GM21786 (cell line): ENCODE data around the gene SLC16A13.
A peak's percentile ranks its signal among the peaks of the same experiment; 100 is the strongest.
"Not testable (repeated sequence)": the region's sequence is repeated elsewhere in the genome, so short reads cannot be mapped to it uniquely, and the experiment has no call there.

ENCODE experiments used
- ATAC-seq: cut with Tn5 transposase; IDR thresholded peaks from one replicate; pipeline ENCODE4 v1.9.1; 2021; ENCODE audit not compliant: unreplicated experiment

Gene SLC16A13

DNA sequence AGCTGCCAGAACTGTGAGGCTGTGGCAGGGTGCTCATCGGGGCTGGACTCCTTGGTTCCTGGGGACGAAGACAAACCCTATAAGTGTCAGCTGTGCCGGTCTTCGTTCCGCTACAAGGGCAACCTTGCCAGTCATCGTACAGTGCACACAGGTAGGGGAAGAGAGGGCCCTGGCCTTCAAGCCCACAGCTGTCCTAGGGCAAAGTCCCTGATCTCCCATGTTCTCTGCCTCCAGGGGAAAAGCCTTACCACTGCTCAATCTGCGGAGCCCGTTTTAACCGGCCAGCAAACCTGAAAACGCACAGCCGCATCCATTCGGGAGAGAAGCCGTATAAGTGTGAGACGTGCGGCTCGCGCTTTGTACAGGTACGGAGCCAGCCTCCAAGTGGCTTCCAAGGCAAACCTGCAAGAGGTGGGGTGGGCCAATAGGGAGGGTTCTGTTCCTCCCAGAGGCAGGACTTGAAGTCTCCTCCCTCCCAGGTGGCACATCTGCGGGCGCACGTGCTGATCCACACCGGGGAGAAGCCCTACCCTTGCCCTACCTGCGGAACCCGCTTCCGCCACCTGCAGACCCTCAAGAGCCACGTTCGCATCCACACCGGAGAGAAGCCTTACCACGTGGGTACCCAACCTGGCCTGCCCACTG is 9.2 kb upstream of the SLC16A13 start:
- ATAC-seq: no peak

DNA sequence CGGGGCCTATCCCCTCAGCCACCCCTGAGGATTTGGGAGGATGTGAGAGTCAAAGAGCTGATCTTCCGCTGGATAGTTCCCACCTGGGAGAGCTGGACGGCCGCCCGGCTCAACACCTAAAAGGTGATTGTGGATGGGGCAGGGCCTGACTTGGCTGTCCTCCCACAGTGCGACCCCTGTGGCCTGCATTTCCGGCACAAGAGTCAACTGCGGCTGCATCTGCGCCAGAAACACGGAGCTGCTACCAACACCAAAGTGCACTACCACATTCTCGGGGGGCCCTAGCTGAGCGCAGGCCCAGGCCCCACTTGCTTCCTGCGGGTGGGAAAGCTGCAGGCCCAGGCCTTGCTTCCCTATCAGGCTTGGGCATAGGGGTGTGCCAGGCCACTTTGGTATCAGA is 8.5 kb upstream of the SLC16A13 start:
- ATAC-seq: no peak

DNA sequence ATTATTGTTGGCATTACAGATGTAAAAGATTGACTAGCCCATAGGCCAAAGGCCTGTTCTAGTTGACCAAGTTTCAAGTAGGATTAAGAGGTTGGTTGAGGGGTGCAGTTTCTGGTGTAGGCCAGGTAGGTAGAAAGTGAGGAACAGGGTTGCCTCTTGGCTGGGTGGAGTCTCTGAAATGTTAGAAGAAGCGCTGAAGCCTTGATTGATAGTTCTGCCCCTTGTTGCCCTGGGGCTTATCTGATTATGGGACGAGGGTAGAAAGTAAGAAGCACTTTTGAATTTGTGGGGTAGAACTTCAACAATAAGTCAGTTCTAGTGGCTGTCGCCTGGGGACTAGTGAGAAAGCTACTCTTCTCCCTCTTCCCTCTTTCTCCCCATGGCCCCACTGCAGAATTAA is 6.7 kb upstream of the SLC16A13 start:
- ATAC-seq: no peak

DNA sequence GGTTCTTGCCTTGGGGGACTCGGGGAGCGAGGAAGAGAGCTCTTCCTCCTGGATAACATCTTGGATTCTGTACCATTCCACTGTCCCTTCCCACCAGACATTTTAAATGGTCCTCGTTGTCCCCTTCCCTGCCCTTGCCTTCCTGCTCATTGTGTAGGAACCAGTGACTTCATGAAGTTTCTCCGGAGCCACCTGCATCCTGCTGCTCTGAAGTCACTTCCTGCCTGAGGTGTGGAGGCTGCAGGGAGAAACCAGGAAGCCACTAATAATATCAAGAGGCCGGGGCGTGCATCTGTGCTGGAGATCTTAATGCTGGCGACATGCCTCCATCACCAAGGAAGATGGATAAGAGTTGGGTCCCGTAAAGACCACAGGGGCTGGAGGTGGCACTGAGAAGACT is 6.2 kb upstream of the SLC16A13 start:
- ATAC-seq: no peak

DNA sequence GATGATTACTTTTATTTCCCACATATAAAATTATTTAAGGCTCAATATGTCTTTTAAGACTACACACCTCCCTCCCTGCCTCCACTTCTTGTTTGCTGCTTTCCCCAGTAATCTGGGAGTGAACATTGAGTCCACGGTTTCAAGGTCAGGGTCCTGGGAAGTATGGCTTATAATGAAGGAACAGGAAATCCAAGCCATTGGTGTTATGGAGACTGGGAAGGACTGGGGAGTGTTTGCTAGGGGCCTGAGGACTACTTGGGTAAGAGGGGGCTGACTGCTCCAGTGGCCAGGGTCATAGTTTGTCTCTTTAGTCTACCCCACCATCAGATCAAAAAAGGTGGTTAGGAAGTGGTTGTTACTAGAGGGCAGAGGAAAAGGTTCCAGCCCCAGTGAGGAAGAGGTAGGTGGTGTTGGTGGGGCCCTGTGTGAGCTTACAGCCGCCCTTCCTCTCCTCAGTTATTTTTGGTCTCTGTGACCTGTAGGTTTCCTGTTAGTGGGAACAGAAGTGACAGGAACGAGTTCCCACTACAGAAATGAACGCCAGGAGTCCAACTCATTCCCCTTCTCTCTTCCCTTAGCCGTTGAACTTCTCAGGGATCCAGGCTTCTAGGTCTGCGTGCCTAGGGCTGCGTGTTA is 742 bp upstream of the SLC16A13 start:
- peak; percentile 11 for ATAC-seq

DNA sequence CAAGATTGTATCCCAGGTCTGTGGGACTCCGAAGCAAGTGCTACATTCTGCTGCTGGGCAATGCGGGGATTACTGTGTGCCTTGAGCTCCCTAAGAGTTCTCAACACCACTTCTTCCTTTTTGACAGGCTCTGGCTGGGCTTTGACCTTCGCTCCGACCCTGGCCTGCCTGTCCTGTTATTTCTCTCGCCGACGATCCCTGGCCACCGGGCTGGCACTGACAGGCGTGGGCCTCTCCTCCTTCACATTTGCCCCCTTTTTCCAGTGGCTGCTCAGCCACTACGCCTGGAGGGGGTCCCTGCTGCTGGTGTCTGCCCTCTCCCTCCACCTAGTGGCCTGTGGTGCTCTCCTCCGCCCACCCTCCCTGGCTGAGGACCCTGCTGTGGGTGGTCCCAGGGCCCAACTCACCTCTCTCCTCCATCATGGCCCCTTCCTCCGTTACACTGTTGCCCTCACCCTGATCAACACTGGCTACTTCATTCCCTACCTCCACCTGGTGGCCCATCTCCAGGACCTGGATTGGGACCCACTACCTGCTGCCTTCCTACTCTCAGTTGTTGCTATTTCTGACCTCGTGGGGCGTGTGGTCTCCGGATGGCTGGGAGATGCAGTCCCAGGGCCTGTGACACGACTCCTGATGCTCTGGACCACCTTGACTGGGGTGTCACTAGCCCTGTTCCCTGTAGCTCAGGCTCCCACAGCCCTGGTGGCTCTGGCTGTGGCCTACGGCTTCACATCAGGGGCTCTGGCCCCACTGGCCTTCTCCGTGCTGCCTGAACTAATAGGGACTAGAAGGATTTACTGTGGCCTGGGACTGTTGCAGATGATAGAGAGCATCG is 2.4 kb downstream of the SLC16A13 start:
- ATAC-seq: no peak

DNA sequence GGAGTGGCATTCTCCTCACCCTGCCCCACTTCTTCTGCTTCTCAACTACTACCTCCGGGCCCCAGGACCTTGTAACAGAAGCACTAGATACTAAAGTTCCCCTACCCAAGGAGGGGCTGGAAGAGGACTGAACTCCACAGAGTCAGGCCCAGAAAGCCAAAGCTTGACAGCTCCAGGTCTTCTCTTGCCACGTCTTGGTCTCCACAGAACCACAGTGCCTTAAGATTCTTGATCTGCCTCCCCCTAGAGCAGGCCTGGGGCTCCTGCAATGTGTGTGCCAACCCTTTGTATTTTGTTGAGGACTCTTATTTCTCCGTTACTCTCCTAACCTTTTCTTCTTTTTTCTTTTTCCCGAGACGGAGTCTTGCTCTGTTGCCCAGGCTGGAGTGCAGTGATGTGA is 4.0 kb downstream of the SLC16A13 start:
- ATAC-seq: no peak

DNA sequence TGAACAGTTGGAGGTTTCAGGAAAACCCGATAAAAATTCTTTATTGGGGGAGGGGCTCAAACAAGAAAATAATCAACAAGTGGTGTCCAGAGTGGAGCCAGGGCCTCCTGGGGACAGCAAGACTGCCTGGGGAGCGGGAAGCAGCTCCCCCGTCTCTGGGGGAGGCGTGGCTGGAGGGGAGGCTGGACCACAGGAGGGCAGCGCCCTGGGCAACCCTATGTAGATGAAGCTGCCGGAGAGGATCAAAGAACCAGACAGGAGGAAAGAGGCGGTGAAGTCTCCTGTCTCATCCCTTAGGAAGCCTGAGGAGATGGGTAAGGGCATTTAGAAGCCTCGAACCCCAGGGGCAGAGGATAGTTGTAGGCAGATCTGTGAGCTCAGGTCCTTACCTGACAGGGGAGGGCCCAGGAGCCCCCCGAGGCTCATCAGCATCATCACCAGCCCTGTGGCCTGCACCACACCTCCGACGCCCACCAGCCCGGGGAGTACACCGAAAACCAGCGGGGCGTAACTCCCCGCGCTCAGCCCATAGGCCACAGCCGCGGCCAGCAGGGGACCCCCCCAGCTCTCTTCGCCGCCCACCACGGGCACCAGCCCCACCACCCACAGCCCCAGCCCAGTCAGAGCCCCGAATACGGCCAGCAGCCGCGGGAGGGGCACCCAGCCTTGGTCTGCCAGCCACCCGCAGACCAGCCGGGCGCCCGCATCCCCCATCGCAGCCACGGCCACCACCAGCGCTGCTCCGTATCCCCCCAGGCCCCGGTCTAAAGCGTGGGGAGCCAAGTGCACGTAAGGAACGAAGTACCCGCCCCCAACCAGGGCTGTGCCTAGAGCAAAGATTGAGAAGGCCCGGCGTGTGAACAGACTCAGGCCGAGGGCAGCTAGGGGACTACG is 6.0 kb downstream of the SLC16A13 start:
- ATAC-seq: no peak

DNA sequence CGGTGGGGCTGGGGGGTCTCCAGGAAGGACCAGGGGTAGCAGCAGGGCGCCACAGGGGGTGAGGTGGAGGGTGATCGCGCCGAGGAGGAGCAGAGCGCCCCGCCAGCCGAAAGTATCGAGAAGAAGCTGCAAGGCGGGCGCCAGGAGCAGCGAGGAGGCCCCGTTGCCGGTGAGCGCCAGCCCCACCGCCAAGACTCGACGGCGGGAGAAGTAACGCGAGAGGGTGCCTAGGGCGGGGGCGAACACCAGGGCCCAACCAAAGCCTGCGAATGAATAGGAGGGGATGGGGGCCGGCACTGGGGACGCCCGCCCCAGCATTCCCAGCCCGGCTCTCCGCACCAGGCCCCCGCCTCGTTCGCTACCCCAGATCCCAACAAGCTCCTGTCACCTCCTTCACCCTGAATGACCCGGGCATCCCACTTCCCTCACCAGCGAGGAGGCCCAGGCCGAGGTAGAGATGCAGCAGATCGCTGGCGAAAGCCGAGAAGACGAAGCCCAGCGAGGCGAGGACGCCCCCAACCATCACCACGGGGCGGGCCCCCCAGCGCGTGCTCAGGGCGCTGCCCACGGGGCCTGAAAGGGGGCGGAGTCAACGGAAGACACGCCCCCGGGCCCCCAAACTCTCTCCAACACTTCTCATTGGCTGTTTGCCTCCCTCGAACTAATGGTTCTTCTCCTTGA is 6.8 kb downstream of the SLC16A13 start:
- no peak for ATAC-seq

DNA sequence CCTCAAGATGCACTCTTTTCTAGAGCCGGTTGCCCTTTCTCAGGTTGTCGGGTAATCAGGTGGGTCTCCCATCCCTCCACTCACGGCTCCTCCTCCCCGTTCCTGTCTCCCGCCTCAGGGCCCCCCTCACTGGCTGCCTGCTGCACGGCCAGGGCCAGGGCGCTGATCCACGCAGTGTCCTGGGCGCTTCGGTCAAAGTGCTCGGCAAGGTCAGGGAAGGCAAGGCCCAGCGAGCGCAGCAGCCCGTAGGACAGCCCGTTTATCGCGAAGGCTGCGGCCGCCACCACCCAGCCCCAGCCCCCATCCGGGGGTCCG is 7.3 kb downstream of the SLC16A13 start:
- no peak for ATAC-seq

DNA sequence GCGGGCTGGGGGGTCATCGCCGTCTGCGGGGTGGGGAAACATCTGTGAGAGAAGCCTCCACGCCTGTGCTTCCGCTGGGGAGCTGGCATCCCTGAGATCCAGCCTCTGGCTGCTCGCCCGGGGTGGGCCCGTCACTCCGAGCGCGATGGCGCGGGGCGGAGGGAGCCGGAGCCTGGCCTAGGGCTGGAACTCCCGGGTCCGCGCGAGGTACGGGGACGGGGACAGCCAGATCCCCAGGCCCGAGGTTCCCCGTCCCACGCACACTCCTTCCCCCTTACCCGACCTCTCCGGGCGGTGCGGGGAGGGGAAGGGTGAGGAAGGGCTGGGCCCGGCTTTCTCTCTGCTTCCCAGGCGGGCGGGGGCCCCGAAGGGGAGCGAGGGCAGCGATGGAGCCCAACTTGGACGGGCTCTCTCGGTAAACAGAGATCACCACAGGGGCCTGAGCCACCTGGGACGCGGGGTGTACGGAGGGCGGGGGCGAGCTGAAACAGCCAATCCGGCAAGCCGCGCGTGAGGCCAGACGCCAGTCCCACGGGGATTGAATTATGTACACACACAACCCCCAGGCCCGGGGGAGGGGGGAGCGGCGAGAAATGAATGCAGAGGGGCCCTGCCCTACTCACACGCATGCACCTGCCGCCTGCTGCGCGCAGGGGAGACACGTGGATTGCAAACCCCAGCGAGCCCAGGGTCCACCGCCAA is 7.8 kb downstream of the SLC16A13 start, which contains the start of gene SLC16A11:
Gene SLC16A11, minus strand, starts transcription at position 596 of the 702 bp plus-strand sequence. Its CDS starts 579 bp downstream, at position 17.
- no peak for ATAC-seq

DNA sequence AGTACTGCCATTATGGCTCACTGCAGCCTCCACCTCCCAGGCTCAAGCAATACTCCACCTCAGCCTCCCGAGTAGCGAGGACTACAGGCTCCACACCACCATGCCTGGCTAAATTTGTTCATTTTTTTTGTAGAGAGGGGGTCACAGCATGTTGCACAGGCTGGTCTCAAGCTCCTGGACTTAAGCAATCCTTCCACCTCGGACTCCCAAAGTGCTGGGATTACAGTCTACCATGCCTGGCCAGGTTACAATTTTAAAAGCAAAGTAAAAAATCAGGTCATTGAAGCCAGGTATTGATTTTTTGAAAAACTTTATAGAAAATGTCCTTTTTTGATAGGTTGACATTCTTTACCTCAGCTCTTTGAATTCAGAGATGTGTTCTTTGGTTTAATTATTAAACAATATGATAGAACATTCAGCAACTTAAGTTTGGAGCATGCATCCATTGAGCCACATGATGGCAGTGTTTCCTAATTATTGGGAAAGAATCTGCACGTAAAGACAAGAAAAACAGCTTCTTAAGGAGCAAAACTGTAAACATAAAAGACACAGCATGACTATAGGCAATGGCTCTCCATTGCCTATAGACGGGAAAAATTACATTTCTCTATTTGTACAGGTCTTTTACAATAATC is 9.8 kb downstream of the SLC16A13 start:
- no peak for ATAC-seq

DNA sequence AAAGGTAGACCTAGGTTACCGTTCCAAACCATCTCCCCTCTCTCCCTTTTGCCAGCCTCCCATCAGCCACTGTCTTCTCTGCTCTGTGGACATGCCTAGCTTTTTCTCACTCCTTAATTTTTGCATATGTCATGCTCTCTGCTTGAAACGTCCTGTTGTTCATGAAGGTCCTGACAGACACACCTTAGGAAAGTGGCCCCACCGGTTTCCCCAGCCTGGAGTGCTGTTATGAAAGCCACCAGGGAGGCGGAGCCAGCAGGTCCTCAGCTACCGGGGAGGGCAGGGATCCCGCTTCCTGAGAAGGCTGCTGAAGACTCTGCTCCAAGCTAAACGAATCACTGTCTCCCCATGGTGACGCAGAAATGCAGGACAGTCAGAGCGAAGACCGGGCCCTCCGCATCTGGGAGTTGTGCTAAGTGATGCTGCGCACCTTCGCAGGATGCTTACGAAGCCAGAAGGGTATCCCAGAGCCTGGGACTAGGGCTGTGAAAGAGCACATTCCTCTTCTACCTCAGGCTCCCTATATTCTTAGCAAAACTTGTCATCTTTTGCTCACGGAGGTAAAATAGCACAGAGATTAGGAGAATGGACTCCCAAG is 10.4 kb downstream of the SLC16A13 start:
- ATAC-seq: no peak

DNA sequence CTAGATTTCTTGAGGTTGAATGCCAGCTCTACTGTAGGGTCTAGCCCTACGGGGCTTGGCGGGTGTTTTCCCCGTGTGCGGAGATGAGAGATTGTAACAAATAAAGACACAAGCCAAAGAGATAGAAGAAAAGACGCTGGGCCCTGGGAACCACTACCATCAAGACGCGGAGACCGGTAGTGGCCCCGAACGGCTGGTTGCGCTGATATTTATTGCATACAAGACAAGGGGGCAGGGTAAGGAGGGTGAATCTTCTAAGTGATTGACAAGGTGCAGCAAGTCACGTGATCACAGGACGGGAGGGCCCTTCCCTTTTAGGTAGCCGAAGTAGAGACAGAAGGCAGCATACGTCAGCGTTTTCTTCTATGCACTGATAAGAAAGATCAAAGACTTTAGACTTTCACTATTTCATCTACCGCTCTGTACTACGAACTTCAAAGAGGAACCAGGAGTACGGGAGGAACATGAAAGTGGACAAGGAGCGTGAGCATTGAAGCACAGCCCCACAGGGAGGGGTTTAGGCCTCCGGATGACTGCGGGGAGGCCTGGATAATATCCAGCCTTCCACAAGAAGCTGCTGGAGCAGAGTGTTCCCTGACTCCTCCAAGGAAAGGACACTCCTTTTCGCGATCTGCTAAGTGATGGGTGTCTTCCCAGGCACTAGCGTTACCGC is 11.0 kb downstream of the SLC16A13 start:
- not testable (repeated sequence) for ATAC-seq

DNA sequence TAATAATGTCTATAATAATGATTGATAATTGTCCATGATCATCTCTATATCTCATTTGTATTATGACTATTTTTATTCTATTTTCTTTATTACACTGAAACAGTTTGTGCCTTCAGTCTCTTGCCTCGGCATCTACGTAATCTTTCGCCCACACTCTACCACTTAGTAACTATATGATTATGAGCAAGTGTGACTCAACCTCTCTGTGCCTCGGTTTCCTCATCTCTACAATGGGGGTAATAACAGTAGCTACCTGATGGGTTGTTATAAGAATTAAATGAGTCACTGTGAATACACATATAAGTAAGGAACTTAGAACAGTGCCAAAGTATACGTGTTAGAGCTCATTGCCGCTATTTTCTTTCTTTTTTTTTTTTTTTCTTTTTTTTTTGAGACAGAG is 11.8 kb downstream of the SLC16A13 start:
- ATAC-seq: no peak

DNA sequence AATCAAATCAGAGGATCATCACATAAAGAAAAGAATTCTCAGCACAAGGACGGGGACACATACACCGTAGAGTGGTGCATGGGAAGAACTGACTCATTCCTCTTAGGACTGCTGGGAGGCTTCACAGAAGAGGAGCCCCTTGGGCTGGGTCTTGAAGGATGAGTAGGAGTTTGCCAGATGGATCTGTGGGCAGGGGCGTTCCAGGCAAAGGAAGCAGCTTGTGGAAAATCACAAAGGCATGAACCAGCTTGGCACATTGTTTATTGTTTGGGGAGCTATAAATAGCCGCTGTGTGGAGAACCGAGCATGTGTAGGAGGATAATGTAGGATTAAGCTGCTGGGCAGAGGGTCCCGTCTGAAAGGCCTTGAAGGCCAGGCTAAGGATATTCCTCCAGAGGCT is 13.2 kb downstream of the SLC16A13 start:
- ATAC-seq: no peak

DNA sequence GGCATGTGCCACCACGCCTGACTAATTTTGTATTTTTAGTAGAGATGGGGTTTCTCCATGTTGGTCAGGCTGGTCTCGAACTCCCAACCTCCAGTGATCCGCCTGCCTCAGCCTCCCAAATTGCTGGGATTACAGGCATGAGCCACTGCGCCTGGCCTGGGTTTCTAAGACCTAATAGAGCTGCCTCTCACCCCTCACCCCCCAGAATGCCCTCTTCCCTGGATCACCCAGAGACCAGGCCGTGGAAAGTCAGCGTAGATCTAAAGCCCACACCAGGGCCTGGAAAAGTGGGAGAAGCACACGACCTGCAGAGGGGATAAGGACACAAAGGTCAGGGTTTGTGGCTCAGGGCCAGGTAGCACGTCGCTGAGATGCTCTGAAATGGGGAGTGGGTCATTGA is 14.8 kb downstream of the SLC16A13 start:
- not testable (repeated sequence) for ATAC-seq

DNA sequence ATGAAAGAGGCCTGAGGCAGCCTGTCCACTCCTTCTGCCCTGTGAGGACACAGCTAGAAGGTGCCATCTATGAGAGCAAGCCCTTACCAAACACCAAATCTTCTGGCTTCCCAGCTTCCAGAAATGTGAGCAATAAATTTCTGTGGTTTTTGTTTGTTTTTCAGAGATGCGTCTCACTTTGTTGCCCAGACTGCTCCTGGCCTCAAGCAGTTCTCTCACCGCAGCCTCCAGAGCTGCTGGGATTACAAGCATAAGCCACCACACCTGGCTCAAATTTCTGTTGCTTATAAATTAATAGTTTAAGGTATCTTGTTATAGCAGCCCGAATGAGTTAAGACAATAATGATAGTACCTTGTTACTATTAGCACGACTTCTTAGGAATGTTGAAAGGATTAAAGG is 20.6 kb downstream of the SLC16A13 start:
- no peak for ATAC-seq
